ENCODE measurements around the gene SPRED3. TPM values are rescaled to one million over a fixed set of nuclear protein-coding genes. Genes with fewer than 3 reads are reported as not detected.

The SPRED3 gene
- total RNA-seq, 4 donors from 2014 or later, result 0.46 to 0.83 (median 0.59) TPM

GRCh38 chr19:38434549-38435051 is 46.1 kb downstream of the SPRED3 start:
- no peaks in the 10 kb centered on the region for H3K36me3 ChIP-seq
- H3K27ac ChIP-seq (replicated peaks in 1 of 4), result no peak overlapping the region
- H3K9me3 ChIP-seq, result no peaks in the 10 kb centered on the region
- no peak for TF ChIP-seq POLR2AphosphoS5 (IDR thresholded peaks at IDR 0.05)
- peak; percentile 6 for TF ChIP-seq POLR2A (IDR thresholded peaks at IDR 0.05; ENCODE audit: low read depth)
- intact Hi-C loops (cut with DNase I), result no loop called here
- H3K4me1 ChIP-seq, result peaks cover 0 to 9% (median 8%) of the 10 kb centered on the region in 4 donors
- peak overlapping the region in 3 of 4 donors; percentile 20 to 33 (median 31) for H3K4me3 ChIP-seq
- DNase-seq (ENCODE audit: extremely low spot score), result no peak
- peaks cover 0 to 65% (median 9%) of the 10 kb centered on the region in 4 donors for H3K27me3 ChIP-seq
- WGBS, result 18% methylated on average over 7 of the region's 13 CpGs

DNA sequence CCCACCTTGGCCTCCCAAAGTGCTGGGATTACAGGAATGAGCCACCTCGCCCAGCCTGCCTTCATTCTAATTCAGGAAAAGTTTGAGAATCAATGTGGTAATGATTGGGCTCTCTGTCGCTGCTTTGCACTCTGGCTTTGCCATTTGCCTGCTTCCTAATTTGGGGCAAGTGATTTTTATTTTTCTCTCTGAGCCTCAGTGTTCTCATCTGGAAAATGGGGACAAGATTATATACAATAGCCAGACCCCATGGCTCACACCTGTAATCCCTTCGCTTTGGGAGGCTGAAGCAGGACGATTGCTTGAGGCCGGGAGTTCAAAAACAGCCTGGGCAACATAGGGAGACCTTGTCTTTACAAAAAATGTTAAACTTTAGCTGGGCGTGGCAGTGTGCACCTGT is 48.8 kb downstream of the SPRED3 start:
- intact Hi-C loops (cut with DNase I), result no loop called here
- H3K27ac ChIP-seq (replicated peaks in 1 of 4), result no peak overlapping the region
- H3K9me3 ChIP-seq, result no peaks in the 10 kb centered on the region
- WGBS, result 93% methylated on average over 6 of the region's 6 CpGs
- no peaks in the 10 kb centered on the region for H3K36me3 ChIP-seq
- peaks cover 0 to 9% (median 8%) of the 10 kb centered on the region in 4 donors for H3K4me1 ChIP-seq
- peaks cover 0 to 76% (median 9%) of the 10 kb centered on the region in 4 donors for H3K27me3 ChIP-seq
- TF ChIP-seq EP300 (IDR thresholded peaks at IDR 0.05) (no peak), POLR2A (IDR thresholded peaks at IDR 0.05; ENCODE audit: low read depth) (no peak), POLR2AphosphoS5 (IDR thresholded peaks at IDR 0.05) (no peak)
- TF ChIP-seq, protein P1, sequence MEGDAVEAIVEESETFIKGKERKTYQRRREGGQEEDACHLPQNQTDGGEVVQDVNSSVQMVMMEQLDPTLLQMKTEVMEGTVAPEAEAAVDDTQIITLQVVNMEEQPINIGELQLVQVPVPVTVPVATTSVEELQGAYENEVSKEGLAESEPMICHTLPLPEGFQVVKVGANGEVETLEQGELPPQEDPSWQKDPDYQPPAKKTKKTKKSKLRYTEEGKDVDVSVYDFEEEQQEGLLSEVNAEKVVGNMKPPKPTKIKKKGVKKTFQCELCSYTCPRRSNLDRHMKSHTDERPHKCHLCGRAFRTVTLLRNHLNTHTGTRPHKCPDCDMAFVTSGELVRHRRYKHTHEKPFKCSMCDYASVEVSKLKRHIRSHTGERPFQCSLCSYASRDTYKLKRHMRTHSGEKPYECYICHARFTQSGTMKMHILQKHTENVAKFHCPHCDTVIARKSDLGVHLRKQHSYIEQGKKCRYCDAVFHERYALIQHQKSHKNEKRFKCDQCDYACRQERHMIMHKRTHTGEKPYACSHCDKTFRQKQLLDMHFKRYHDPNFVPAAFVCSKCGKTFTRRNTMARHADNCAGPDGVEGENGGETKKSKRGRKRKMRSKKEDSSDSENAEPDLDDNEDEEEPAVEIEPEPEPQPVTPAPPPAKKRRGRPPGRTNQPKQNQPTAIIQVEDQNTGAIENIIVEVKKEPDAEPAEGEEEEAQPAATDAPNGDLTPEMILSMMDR (IDR thresholded peaks at IDR 0.05), result no peak
- no peak for DNase-seq (ENCODE audit: extremely low spot score)
- H3K4me3 ChIP-seq, result no peak overlapping the region

DNA sequence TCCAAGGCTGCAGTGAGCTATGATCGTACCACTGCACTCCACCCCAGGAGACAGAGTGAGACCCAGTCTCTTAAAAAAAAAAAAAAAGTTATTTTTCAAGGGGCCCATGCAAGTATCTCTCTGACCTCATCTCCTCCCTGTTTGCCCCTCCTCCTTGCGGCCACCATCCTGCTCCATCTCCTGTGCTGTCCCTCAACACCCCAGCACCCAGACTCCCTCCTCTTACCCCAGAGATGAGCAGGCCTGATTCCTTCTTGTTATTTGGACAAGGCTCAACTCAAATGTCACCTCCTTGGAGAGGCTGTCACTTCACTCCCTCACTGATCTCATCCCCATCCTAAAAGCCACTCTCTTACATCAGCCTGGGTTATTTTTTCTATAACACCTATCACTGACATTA is 49.4 kb downstream of the SPRED3 start:
- no peaks in the 10 kb centered on the region for H3K36me3 ChIP-seq
- no peak overlapping the region for H3K27ac ChIP-seq (replicated peaks in 1 of 4)
- no peak overlapping the region for H3K4me3 ChIP-seq
- intact Hi-C loops (cut with DNase I), result no loop called here
- no peak for DNase-seq (ENCODE audit: extremely low spot score)
- TF ChIP-seq, protein P1 (IDR thresholded peaks at IDR 0.05), result no peak
- TF ChIP-seq POLR2AphosphoS5 (IDR thresholded peaks at IDR 0.05), result no peak
- TF ChIP-seq POLR2A (IDR thresholded peaks at IDR 0.05; ENCODE audit: low read depth), result no peak
- TF ChIP-seq EP300 (IDR thresholded peaks at IDR 0.05), result no peak
- peaks cover 0 to 76% (median 9%) of the 10 kb centered on the region in 4 donors for H3K27me3 ChIP-seq
- 76% methylated on average over 2 of the region's 2 CpGs for WGBS
- no peaks in the 10 kb centered on the region for H3K9me3 ChIP-seq
- peaks cover 0 to 9% (median 8%) of the 10 kb centered on the region in 4 donors for H3K4me1 ChIP-seq

- H3K36me3 ChIP-seq, result no peaks in the 10 kb centered on the region
- WGBS, result 76% methylated on average over 9 of the region's 14 CpGs
- H3K4me3 ChIP-seq, result no peak overlapping the region
- intact Hi-C loops (cut with DNase I), result no loop called here
- H3K27me3 ChIP-seq, result peaks cover 0 to 50% (median 0%) of the 10 kb centered on the region in 4 donors
- no peaks in the 10 kb centered on the region for H3K4me1 ChIP-seq
- H3K27ac ChIP-seq (replicated peaks in 1 of 4), result no peak overlapping the region
- no peak for DNase-seq (ENCODE audit: extremely low spot score)
- TF ChIP-seq EP300 (IDR thresholded peaks at IDR 0.05) (no peak), POLR2A (IDR thresholded peaks at IDR 0.05; ENCODE audit: low read depth) (no peak), POLR2AphosphoS5 (IDR thresholded peaks at IDR 0.05) (no peak)
- TF ChIP-seq, protein P1 (IDR thresholded peaks at IDR 0.05), result no peak
- H3K9me3 ChIP-seq, result no peaks in the 10 kb centered on the region
Observed at GRCh38 chr19:38440592-38440991, 52.1 kb downstream of the SPRED3 start.

DNA sequence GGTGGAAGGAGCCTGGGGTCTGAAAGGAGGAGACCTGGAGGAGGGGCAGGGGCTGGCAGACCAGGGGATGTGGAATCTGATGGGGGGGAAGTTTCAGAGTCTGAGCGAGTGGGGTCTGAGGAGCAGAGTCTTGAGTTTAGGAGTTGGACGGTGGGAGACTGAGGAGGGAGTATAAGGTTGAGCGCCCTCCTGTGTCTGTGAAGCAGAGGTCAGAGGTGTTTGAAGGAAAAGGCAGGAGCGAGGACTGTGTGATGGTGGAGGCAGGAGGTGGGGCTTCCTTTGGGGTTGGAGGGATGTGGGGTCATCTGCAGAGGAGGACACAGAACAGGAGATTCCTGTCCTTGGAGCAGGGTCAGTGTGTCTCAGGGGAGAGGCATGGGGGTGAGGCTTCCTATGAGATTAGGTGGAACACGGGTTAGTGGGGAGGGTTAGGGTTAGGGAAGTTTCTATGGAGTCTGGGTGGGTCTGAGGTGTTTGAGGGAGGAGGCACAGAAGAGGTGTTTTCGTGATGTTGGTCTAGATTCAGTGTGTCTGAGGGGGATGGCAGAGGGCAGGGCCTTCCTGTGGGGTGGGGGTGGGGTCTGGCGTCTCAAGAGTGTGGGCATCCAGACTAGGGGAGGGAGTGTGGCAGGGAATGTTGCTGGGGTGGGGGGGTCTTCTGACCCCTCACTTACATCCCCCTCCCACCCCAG is 53.3 kb downstream of the SPRED3 start:
- no peak for DNase-seq (ENCODE audit: extremely low spot score)
- H3K4me1 ChIP-seq, result no peaks in the 10 kb centered on the region
- intact Hi-C loops (cut with DNase I), result no loop called here
- WGBS, result 45% methylated on average over 7 of the region's 7 CpGs
- no peaks in the 10 kb centered on the region for H3K36me3 ChIP-seq
- no peak overlapping the region for H3K27ac ChIP-seq (replicated peaks in 1 of 4)
- no peak overlapping the region for H3K4me3 ChIP-seq
- peaks cover 0 to 45% (median 0%) of the 10 kb centered on the region in 4 donors for H3K27me3 ChIP-seq
- TF ChIP-seq, protein P1 (IDR thresholded peaks at IDR 0.05), result no peak
- no peak for TF ChIP-seq POLR2AphosphoS5 (IDR thresholded peaks at IDR 0.05)
- TF ChIP-seq POLR2A (IDR thresholded peaks at IDR 0.05; ENCODE audit: low read depth), result no peak
- no peak for TF ChIP-seq EP300 (IDR thresholded peaks at IDR 0.05)
- no peaks in the 10 kb centered on the region for H3K9me3 ChIP-seq

Measured in esophagus muscularis mucosa (tissue), 4 donors.